ENCODE results near the gene MRPL11. TPM values are rescaled to one million over a fixed set of nuclear protein-coding genes. Genes with fewer than 3 reads are reported as not detected.

Gene MRPL11
- total and polyA plus RNA-seq, 2 of the 13 experiments (the other 11 are each of a cell fraction or from before 2014, with no cell fraction given) = 72.9 to 176 TPM

GRCh38 chr11:66418168-66418985 is 20.3 kb downstream of the MRPL11 start (continued):
- TF ChIP-seq ZNF276 (CRISPR knock-in tag; IDR thresholded peaks at IDR 0.05; ENCODE audit: low read depth) = no peak
- TF ChIP-seq, protein P1, sequence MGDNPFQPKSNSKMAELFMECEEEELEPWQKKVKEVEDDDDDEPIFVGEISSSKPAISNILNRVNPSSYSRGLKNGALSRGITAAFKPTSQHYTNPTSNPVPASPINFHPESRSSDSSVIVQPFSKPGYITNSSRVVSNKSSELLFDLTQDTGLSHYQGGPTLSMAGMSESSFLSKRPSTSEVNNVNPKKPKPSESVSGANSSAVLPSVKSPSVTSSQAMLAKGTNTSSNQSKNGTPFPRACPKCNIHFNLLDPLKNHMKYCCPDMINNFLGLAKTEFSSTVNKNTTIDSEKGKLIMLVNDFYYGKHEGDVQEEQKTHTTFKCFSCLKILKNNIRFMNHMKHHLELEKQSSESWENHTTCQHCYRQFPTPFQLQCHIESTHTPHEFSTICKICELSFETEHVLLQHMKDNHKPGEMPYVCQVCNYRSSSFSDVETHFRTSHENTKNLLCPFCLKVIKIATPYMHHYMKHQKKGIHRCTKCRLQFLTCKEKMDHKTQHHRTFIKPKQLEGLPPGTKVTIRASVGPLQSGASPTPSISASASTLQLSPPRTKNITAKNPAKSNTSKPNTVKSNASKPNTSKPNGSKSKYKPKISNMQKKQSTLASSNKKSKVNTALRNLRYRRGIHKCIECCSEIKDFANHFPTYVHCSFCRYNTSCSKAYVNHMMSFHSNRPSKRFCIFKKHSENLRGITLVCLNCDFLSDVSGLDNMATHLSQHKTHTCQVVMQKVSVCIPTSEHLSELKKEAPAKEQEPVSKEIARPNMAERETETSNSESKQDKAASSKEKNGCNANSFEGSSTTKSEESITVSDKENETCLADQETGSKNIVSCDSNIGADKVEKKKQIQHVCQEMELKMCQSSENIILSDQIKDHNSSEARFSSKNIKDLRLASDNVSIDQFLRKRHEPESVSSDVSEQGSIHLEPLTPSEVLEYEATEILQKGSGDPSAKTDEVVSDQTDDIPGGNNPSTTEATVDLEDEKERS (CRISPR knock-in tag; IDR thresholded peaks at IDR 0.05) = peak; percentile 76; the same call in 1 of the 2 replicates
- no peak for TF ChIP-seq ZNF343 (CRISPR knock-in tag; IDR thresholded peaks at IDR 0.05)
- TF ChIP-seq CHD4 (IDR thresholded peaks at IDR 0.05; ENCODE audit: borderline replicate concordance, low read length) = no peak
- no peak for TF ChIP-seq HNF4G (IDR thresholded peaks at IDR 0.05; ENCODE audit: borderline replicate concordance, low read depth, low read length)
- TF ChIP-seq HNF4G (CRISPR knock-in tag; IDR thresholded peaks at IDR 0.05; ENCODE audit: borderline replicate concordance, low read depth) = no peak
- TF ChIP-seq, protein P2, sequence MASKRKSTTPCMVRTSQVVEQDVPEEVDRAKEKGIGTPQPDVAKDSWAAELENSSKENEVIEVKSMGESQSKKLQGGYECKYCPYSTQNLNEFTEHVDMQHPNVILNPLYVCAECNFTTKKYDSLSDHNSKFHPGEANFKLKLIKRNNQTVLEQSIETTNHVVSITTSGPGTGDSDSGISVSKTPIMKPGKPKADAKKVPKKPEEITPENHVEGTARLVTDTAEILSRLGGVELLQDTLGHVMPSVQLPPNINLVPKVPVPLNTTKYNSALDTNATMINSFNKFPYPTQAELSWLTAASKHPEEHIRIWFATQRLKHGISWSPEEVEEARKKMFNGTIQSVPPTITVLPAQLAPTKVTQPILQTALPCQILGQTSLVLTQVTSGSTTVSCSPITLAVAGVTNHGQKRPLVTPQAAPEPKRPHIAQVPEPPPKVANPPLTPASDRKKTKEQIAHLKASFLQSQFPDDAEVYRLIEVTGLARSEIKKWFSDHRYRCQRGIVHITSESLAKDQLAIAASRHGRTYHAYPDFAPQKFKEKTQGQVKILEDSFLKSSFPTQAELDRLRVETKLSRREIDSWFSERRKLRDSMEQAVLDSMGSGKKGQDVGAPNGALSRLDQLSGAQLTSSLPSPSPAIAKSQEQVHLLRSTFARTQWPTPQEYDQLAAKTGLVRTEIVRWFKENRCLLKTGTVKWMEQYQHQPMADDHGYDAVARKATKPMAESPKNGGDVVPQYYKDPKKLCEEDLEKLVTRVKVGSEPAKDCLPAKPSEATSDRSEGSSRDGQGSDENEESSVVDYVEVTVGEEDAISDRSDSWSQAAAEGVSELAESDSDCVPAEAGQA (IDR thresholded peaks at IDR 0.05; ENCODE audit: low read depth) = no peak
- TF ChIP-seq, protein P2 (CRISPR knock-in tag; IDR thresholded peaks at IDR 0.05; ENCODE audit: borderline replicate concordance) = peak; percentile 48; the same call in 1 of the 2 replicates
- TF ChIP-seq HDAC2 (CRISPR knock-in tag; IDR thresholded peaks at IDR 0.05) = peak; percentile 85
- TF ChIP-seq ZNF609 (CRISPR knock-in tag; IDR thresholded peaks at IDR 0.05; ENCODE audit: borderline replicate concordance) = no peak
- no peak for TF ChIP-seq TAF15 (IDR thresholded peaks at IDR 0.05; ENCODE audit: low read depth, low read length, poor library complexity, severe bottlenecking)

Data from HepG2 (cell line).